HEK293 (cell line): ENCODE results near the gene METAP1D.

Experiments used
- FEZF1 ChIP-seq: fragments of 450-650 bp; formaldehyde crosslinking; IDR thresholded peaks from 2 replicates; pipeline ENCODE4 v1.5.1; 2016; ENCODE audit warnings: missing biosample characterization, missing genetic modification characterization
- HOXA7 ChIP-seq: sonication (generic); formaldehyde crosslinking; IDR thresholded peaks from 2 replicates; pipeline ENCODE4 v1.8.1; 2022; ENCODE audit warnings: missing genetic modification reagents, borderline replicate concordance
- IKZF3 ChIP-seq: fragments of 450-650 bp; IDR thresholded peaks from 2 replicates; pipeline ENCODE4 v1.5.0; 2018; ENCODE audit warnings: missing biosample characterization, mild to moderate bottlenecking, missing genetic modification characterization, moderate library complexity
- KLF16 ChIP-seq: fragments of 450-650 bp; formaldehyde crosslinking; IDR thresholded peaks from 2 replicates; pipeline ENCODE4 v1.5.1; 2017; ENCODE audit warnings: missing biosample characterization, missing genetic modification characterization
- KLF7 ChIP-seq: fragments of 450-650 bp; formaldehyde crosslinking; IDR thresholded peaks from 2 replicates; pipeline ENCODE4 v1.5.1; 2016; ENCODE audit warnings: missing biosample characterization, missing genetic modification characterization, borderline replicate concordance
- MEIS1 ChIP-seq: sonication (generic); formaldehyde crosslinking; IDR thresholded peaks from 2 replicates; pipeline ENCODE4 v1.8.1; 2022; ENCODE audit warnings: missing genetic modification reagents, mild to moderate bottlenecking, borderline replicate concordance
- OSR2 ChIP-seq: fragments of 450-650 bp; formaldehyde crosslinking; IDR thresholded peaks from 2 replicates; pipeline ENCODE4 v1.5.1; 2016; ENCODE audit warnings: missing biosample characterization, missing genetic modification characterization
- PRDM10 ChIP-seq: fragments of 450-650 bp; formaldehyde crosslinking; IDR thresholded peaks from 2 replicates; pipeline ENCODE4 v1.5.1; 2016; ENCODE audit warnings: missing biosample characterization, missing genetic modification characterization
- SP7 ChIP-seq: fragments of 450-650 bp; formaldehyde crosslinking; IDR thresholded peaks from 2 replicates; pipeline ENCODE4 v1.5.1; 2016; ENCODE audit warnings: missing biosample characterization, missing genetic modification characterization
- TRIM28 ChIP-seq: IDR thresholded peaks from 2 replicates; pipeline ENCODE4 v1.6.1; 2011; ENCODE audit warnings: low read length, control low read depth, borderline replicate concordance
- WT1 ChIP-seq: fragments of 450-650 bp; formaldehyde crosslinking; IDR thresholded peaks from 2 replicates; pipeline ENCODE4 v1.5.1; 2016; ENCODE audit warnings: missing biosample characterization, missing genetic modification characterization
- ZBTB48 ChIP-seq: fragments of 450-650 bp; formaldehyde crosslinking; IDR thresholded peaks from 2 replicates; pipeline ENCODE4 v1.5.1; 2016; ENCODE audit warnings: missing biosample characterization, missing genetic modification characterization
- ZEB2 ChIP-seq: fragments of 450-650 bp; formaldehyde crosslinking; IDR thresholded peaks from 2 replicates; pipeline ENCODE4 v1.5.1; 2016; ENCODE audit warnings: missing biosample characterization, missing genetic modification characterization
- ZNF121 ChIP-seq: fragments of 450-650 bp; formaldehyde crosslinking; IDR thresholded peaks from 2 replicates; pipeline ENCODE4 v1.5.1; 2016; ENCODE audit warnings: missing biosample characterization, missing genetic modification characterization
- ZNF157 ChIP-seq: fragments of 450-650 bp; formaldehyde crosslinking; IDR thresholded peaks from 2 replicates; pipeline ENCODE4 v1.5.1; 2016; ENCODE audit warnings: missing biosample characterization, missing genetic modification characterization
- ZNF169 ChIP-seq: fragments of 450-650 bp; formaldehyde crosslinking; IDR thresholded peaks from 2 replicates; pipeline ENCODE4 v1.5.1; 2016; ENCODE audit warnings: missing biosample characterization, missing genetic modification characterization
- ZNF174 ChIP-seq: fragments of 450-650 bp; formaldehyde crosslinking; IDR thresholded peaks from 2 replicates; pipeline ENCODE4 v1.5.0; 2017; ENCODE audit warnings: missing biosample characterization, mild to moderate bottlenecking, missing genetic modification characterization
- ZNF335 ChIP-seq: fragments of 450-650 bp; formaldehyde crosslinking; conservative IDR thresholded peaks from 2 replicates; pipeline ENCODE4 v1.5.1; 2016; ENCODE audit warnings: missing biosample characterization, missing genetic modification characterization
- ZNF37A ChIP-seq: fragments of 450-650 bp; IDR thresholded peaks from 2 replicates; pipeline ENCODE4 v1.5.1; 2018; ENCODE audit warnings: missing biosample characterization, missing genetic modification characterization
- ZNF391 ChIP-seq: fragments of 450-650 bp; formaldehyde crosslinking; IDR thresholded peaks from 2 replicates; pipeline ENCODE4 v1.5.1; 2016; ENCODE audit warnings: low read depth, missing biosample characterization, missing genetic modification characterization, borderline replicate concordance
- ZNF416 ChIP-seq: fragments of 450-650 bp; formaldehyde crosslinking; IDR thresholded peaks from 2 replicates; pipeline ENCODE4 v1.5.1; 2016; ENCODE audit warnings: missing biosample characterization, missing genetic modification characterization
- ZNF585B ChIP-seq: fragments of 450-650 bp; formaldehyde crosslinking; IDR thresholded peaks from 2 replicates; pipeline ENCODE4 v1.5.1; 2016; ENCODE audit warnings: missing biosample characterization, missing genetic modification characterization
- ZNF664 ChIP-seq: fragments of 450-650 bp; formaldehyde crosslinking; IDR thresholded peaks from 2 replicates; pipeline ENCODE4 v1.5.1; 2016; ENCODE audit warnings: missing biosample characterization, missing genetic modification characterization
- ZNF692 ChIP-seq: fragments of 450-650 bp; formaldehyde crosslinking; IDR thresholded peaks from 2 replicates; pipeline ENCODE4 v1.5.1; 2016; ENCODE audit warnings: missing biosample characterization, missing genetic modification characterization
- TF ChIP-seq, protein P1 (sequence below): fragments of 450-650 bp; formaldehyde crosslinking; IDR thresholded peaks from 2 replicates; pipeline ENCODE4 v1.5.1; 2016; ENCODE audit warnings: missing biosample characterization, missing genetic modification characterization
- TF ChIP-seq, protein P2 (sequence below): fragments of 450-650 bp; formaldehyde crosslinking; IDR thresholded peaks from 2 replicates; pipeline ENCODE4 v1.5.1; 2017; ENCODE audit warnings: missing biosample characterization, missing genetic modification characterization
- TF ChIP-seq, protein P3 (sequence below): fragments of 450-650 bp; formaldehyde crosslinking; IDR thresholded peaks from 2 replicates; pipeline ENCODE4 v1.5.1; 2017; ENCODE audit warnings: missing biosample characterization, missing genetic modification characterization
- TF ChIP-seq, protein P4 (sequence below): fragments of 450-650 bp; IDR thresholded peaks from 2 replicates; pipeline ENCODE4 v1.5.1; 2018; ENCODE audit warnings: missing biosample characterization, mild to moderate bottlenecking, missing genetic modification characterization
- TF ChIP-seq, protein P5 (sequence below): fragments of 450-650 bp; formaldehyde crosslinking; IDR thresholded peaks from 2 replicates; pipeline ENCODE4 v1.5.1; 2017; ENCODE audit warnings: missing biosample characterization, mild to moderate bottlenecking, missing genetic modification characterization, moderate library complexity

Gene METAP1D

GRCh38 chr2:172053486-172053885, 53.7 kb downstream of the METAP1D start (continued):
- TF ChIP-seq ZNF416: no peak
- TF ChIP-seq ZNF121 (tag by site-specific recombination): no peak
- no peak for TF ChIP-seq MEIS1
- TF ChIP-seq ZNF391: no peak
- TF ChIP-seq ZNF664: 0 out of 2 replicates have a peak, but pooled peaks have one; percentile 15
- TF ChIP-seq, protein P1, sequence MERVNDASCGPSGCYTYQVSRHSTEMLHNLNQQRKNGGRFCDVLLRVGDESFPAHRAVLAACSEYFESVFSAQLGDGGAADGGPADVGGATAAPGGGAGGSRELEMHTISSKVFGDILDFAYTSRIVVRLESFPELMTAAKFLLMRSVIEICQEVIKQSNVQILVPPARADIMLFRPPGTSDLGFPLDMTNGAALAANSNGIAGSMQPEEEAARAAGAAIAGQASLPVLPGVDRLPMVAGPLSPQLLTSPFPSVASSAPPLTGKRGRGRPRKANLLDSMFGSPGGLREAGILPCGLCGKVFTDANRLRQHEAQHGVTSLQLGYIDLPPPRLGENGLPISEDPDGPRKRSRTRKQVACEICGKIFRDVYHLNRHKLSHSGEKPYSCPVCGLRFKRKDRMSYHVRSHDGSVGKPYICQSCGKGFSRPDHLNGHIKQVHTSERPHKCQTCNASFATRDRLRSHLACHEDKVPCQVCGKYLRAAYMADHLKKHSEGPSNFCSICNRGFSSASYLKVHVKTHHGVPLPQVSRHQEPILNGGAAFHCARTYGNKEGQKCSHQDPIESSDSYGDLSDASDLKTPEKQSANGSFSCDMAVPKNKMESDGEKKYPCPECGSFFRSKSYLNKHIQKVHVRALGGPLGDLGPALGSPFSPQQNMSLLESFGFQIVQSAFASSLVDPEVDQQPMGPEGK (tag by site-specific recombination): no peak
- TF ChIP-seq, protein P2, sequence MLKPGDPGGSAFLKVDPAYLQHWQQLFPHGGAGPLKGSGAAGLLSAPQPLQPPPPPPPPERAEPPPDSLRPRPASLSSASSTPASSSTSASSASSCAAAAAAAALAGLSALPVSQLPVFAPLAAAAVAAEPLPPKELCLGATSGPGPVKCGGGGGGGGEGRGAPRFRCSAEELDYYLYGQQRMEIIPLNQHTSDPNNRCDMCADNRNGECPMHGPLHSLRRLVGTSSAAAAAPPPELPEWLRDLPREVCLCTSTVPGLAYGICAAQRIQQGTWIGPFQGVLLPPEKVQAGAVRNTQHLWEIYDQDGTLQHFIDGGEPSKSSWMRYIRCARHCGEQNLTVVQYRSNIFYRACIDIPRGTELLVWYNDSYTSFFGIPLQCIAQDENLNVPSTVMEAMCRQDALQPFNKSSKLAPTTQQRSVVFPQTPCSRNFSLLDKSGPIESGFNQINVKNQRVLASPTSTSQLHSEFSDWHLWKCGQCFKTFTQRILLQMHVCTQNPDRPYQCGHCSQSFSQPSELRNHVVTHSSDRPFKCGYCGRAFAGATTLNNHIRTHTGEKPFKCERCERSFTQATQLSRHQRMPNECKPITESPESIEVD (tag by site-specific recombination): peak; percentile 89
- no peak for TF ChIP-seq WT1 (tag by site-specific recombination)
- TF ChIP-seq SP7 (tag by site-specific recombination): no peak
- TF ChIP-seq OSR2 (tag by site-specific recombination): peak; percentile 51; the same call in 1 of the 2 replicates
- TF ChIP-seq, protein P3, sequence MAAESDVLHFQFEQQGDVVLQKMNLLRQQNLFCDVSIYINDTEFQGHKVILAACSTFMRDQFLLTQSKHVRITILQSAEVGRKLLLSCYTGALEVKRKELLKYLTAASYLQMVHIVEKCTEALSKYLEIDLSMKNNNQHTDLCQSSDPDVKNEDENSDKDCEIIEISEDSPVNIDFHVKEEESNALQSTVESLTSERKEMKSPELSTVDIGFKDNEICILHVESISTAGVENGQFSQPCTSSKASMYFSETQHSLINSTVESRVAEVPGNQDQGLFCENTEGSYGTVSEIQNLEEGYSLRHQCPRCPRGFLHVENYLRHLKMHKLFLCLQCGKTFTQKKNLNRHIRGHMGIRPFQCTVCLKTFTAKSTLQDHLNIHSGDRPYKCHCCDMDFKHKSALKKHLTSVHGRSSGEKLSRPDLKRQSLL (tag by site-specific recombination): no peak
- no peak for TF ChIP-seq PRDM10 (tag by site-specific recombination)
- peak; percentile 76 for TF ChIP-seq FEZF1 (tag by site-specific recombination)
- TF ChIP-seq ZNF37A (tag by site-specific recombination): no peak
- no peak for TF ChIP-seq ZNF335 (tag by site-specific recombination)
- no peak for TF ChIP-seq ZBTB48 (tag by site-specific recombination)
- TF ChIP-seq, protein P4, sequence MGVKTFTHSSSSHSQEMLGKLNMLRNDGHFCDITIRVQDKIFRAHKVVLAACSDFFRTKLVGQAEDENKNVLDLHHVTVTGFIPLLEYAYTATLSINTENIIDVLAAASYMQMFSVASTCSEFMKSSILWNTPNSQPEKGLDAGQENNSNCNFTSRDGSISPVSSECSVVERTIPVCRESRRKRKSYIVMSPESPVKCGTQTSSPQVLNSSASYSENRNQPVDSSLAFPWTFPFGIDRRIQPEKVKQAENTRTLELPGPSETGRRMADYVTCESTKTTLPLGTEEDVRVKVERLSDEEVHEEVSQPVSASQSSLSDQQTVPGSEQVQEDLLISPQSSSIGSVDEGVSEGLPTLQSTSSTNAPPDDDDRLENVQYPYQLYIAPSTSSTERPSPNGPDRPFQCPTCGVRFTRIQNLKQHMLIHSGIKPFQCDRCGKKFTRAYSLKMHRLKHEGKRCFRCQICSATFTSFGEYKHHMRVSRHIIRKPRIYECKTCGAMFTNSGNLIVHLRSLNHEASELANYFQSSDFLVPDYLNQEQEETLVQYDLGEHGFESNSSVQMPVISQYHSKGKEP (tag by site-specific recombination): no peak; the same call in 1 of the 2 replicates
- TF ChIP-seq KLF7 (tag by site-specific recombination): no peak
- TF ChIP-seq IKZF3 (tag by site-specific recombination): peak; percentile 62; the same call in 1 of the 2 replicates
- TF ChIP-seq ZNF585B (tag by site-specific recombination): no peak
- TF ChIP-seq ZEB2 (tag by site-specific recombination): peak; percentile 52; the same call in 1 of the 2 replicates
- TF ChIP-seq, protein P5, sequence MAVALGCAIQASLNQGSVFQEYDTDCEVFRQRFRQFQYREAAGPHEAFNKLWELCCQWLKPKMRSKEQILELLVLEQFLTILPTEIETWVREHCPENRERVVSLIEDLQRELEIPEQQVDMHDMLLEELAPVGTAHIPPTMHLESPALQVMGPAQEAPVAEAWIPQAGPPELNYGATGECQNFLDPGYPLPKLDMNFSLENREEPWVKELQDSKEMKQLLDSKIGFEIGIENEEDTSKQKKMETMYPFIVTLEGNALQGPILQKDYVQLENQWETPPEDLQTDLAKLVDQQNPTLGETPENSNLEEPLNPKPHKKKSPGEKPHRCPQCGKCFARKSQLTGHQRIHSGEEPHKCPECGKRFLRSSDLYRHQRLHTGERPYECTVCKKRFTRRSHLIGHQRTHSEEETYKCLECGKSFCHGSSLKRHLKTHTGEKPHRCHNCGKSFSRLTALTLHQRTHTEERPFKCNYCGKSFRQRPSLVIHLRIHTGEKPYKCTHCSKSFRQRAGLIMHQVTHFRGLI (tag by site-specific recombination): no peak
- no peak for TF ChIP-seq ZNF169 (tag by site-specific recombination)
- TF ChIP-seq KLF16 (tag by site-specific recombination): no peak
- no peak for TF ChIP-seq HOXA7 (CRISPR knock-in tag)
- TF ChIP-seq ZNF692 (tag by site-specific recombination): no peak
- no peak for TF ChIP-seq TRIM28
- no peak for TF ChIP-seq ZNF157 (tag by site-specific recombination)
- TF ChIP-seq ZNF174 (tag by site-specific recombination): no peak
